H1 (cell line): Measurements from ENCODE around the gene DPM3. TPM values are rescaled to one million over a fixed set of nuclear protein-coding genes. Genes with fewer than 3 reads are reported as not detected.
A peak's percentile ranks its signal among the peaks of the same experiment; 100 is the strongest.

Source experiments
- CTCF ChIA-PET: fragments of 300-600 bp; sonication (Branson Sonifier 250); formaldehyde crosslinking; loops from one replicate; lab custom pipeline; 2021; ENCODE audit not compliant: partially characterized antibody; lab: Charles Lee
- POLR2A ChIA-PET: fragments of 300-600 bp; sonication (Branson Sonifier 250); formaldehyde crosslinking; loops from one replicate; lab custom pipeline; 2021; ENCODE audit warnings: inconsistent platforms; ENCODE audit not compliant: partially characterized antibody; lab: Charles Lee
- DNase-seq, 2 experiments: peaks; one replicate each; pipeline versions ENCODE4 v3.0.0 to v3.0.0-alpha.2; 2010 to 2022; ENCODE audit warnings: low spot score in 2 of 2, low read depth in 1 of 2, mixed read lengths in 1 of 2
- FAIRE-seq: peaks from 2 replicates; lab custom pipeline; 2011; peaks lifted over from hg19 to GRCh38; lab: Jason Lieb, UNC
- H2AFZ ChIP-seq: 2 replicates; pipeline ENCODE4 v1.8.1; 2012; ENCODE audit warnings: low read length, inconsistent platforms
- H2AK5ac ChIP-seq: 2 replicates; pipeline ENCODE4 v1.6.1; 2013; ENCODE audit warnings: low read depth, low read length
- H2BK120ac ChIP-seq: replicated peaks from 2 replicates; pipeline ENCODE3; 2013; ENCODE audit warnings: low read depth, low read length, inconsistent platforms
- H2BK12ac ChIP-seq: 2 replicates; pipeline ENCODE4 v1.6.1; 2013; ENCODE audit warnings: low read depth, low read length
- H2BK15ac ChIP-seq: 2 replicates; pipeline ENCODE4 v1.6.1; 2013; ENCODE audit warnings: low read length
- H2BK20ac ChIP-seq: 2 replicates; pipeline ENCODE4 v1.6.1; 2013; ENCODE audit warnings: low read length
- H2BK5ac ChIP-seq: 2 replicates; pipeline ENCODE4 v1.6.1; 2013; ENCODE audit warnings: low read depth, low read length
- H3K14ac ChIP-seq: 2 replicates; pipeline ENCODE4 v1.6.1; 2013; ENCODE audit warnings: inconsistent platforms; ENCODE audit not compliant: insufficient read length
- H3K18ac ChIP-seq: 2 replicates; pipeline ENCODE4 v1.6.1; 2013; ENCODE audit warnings: low read length; ENCODE audit errors: extremely low read depth
- H3K23ac ChIP-seq: 2 replicates; pipeline ENCODE4 v1.6.1; 2013; ENCODE audit warnings: inconsistent platforms; ENCODE audit not compliant: insufficient read length
- H3K23me2 ChIP-seq: 2 replicates; pipeline ENCODE4 v1.6.1; 2013; ENCODE audit warnings: low read depth, low read length
- H3K27ac ChIP-seq: 2 replicates; pipeline ENCODE4 v1.6.1; 2011; ENCODE audit warnings: low read depth, low read length, inconsistent platforms
- H3K27me3 ChIP-seq, 4 experiments: replicated peaks in 1 of 4; 1 replicate in 1 of 4; 2 replicates in 3 of 4; pipeline versions ENCODE4 v1.6.1 to v1.8.1; 2011 to 2013; ENCODE audit warnings: low read length in 3 of 4, mild to moderate bottlenecking in 3 of 4, inconsistent platforms in 2 of 4, mixed read lengths in 2 of 4, moderate library complexity in 1 of 4; ENCODE audit not compliant: control insufficient read depth in 3 of 4, insufficient read depth in 3 of 4; ENCODE audit errors: extremely low read depth in 1 of 4
- H3K36me3 ChIP-seq, 4 experiments: 2 replicates each; pipeline versions ENCODE4 v1.6.1 to v1.8.1; 2011 to 2013; ENCODE audit warnings: mild to moderate bottlenecking in 4 of 4, low read length in 3 of 4, moderate library complexity in 2 of 4, control low read depth in 1 of 4, inconsistent platforms in 1 of 4; ENCODE audit not compliant: insufficient read depth in 4 of 4, control insufficient read depth in 2 of 4
- H3K4ac ChIP-seq: replicated peaks from 2 replicates; pipeline ENCODE3; 2013; ENCODE audit warnings: low read length, low read depth, mixed read lengths, inconsistent platforms; ENCODE audit not compliant: insufficient read length
- H3K4me1 ChIP-seq, 4 experiments: replicated peaks in 1 of 4; 1 replicate in 1 of 4; 2 replicates in 3 of 4; pipeline versions ENCODE4 v1.6.1 to v1.8.1; 2011 to 2013; ENCODE audit warnings: low read length in 3 of 4, inconsistent platforms in 2 of 4, mixed read lengths in 1 of 4; ENCODE audit not compliant: insufficient read depth in 4 of 4, control insufficient read depth in 3 of 4
- H3K4me2 ChIP-seq, 2 experiments: 2 replicates each; pipeline versions ENCODE4 v1.6.1 to v1.8.1; 2011 to 2013; ENCODE audit warnings: low read depth in 2 of 2, low read length in 2 of 2, control low read depth in 1 of 2, inconsistent platforms in 1 of 2, mild to moderate bottlenecking in 1 of 2; ENCODE audit not compliant: insufficient read depth in 1 of 2
- H3K4me3 ChIP-seq, 4 experiments: fragments of 200-600, 300-600 bp in 1 of 4; sonication (generic), shearing (Covaris generic), sonication (Bioruptor Twin) in 1 of 4; 2 replicates each; pipeline versions ENCODE4 v1.5.1 to v1.8.1; 2011 to 2016; ENCODE audit warnings: low read length in 4 of 4, low read depth in 3 of 4, control low read depth in 2 of 4, inconsistent platforms in 2 of 4, mild to moderate bottlenecking in 2 of 4, mixed read lengths in 1 of 4, moderate library complexity in 1 of 4; ENCODE audit not compliant: insufficient read depth in 2 of 4; ENCODE audit errors: extremely low read depth in 1 of 4
- H3K56ac ChIP-seq: replicated peaks from 2 replicates; pipeline ENCODE3; 2013; ENCODE audit warnings: low read depth, mild to moderate bottlenecking, mixed read lengths, low read length, inconsistent platforms; ENCODE audit not compliant: insufficient read length
- H3K79me1 ChIP-seq: 2 replicates; pipeline ENCODE4 v1.6.1; 2013; ENCODE audit warnings: low read depth, low read length, control low read depth
- H3K79me2 ChIP-seq, 2 experiments: 2 replicates each; pipeline versions ENCODE4 v1.6.1 to v1.8.1; 2012 to 2013; ENCODE audit warnings: low read length in 2 of 2, mild to moderate bottlenecking in 2 of 2, inconsistent platforms in 1 of 2; ENCODE audit not compliant: insufficient read depth in 2 of 2, control insufficient read depth in 1 of 2
- H3K9ac ChIP-seq, 4 experiments: replicated peaks in 1 of 4; 1 replicate in 1 of 4; 2 replicates in 3 of 4; pipeline versions ENCODE4 v1.6.1 to v1.8.1; 2011 to 2013; ENCODE audit warnings: low read depth in 3 of 4, low read length in 3 of 4, control low read depth in 2 of 4, mild to moderate bottlenecking in 2 of 4, moderate library complexity in 2 of 4, inconsistent platforms in 1 of 4; ENCODE audit errors: extremely low read depth in 1 of 4
- H3K9me3 ChIP-seq, 2 experiments: 2 replicates each; pipeline versions ENCODE4 v1.6.1 to v1.8.1; 2012 to 2013; ENCODE audit warnings: mild to moderate bottlenecking in 2 of 2, moderate library complexity in 2 of 2, control low read depth in 1 of 2, inconsistent platforms in 1 of 2, low read depth in 1 of 2, low read length in 1 of 2, mixed read lengths in 1 of 2; ENCODE audit not compliant: insufficient read depth in 2 of 2
- H4K20me1 ChIP-seq, 2 experiments: replicated peaks in 1 of 2; 2 replicates each; pipeline versions ENCODE3 to v1.8.1; 2011 to 2013; ENCODE audit warnings: inconsistent platforms in 2 of 2, low read length in 2 of 2, mild to moderate bottlenecking in 1 of 2; ENCODE audit not compliant: insufficient read depth in 2 of 2, control insufficient read depth in 1 of 2
- H4K5ac ChIP-seq: 2 replicates; pipeline ENCODE4 v1.6.1; 2013; ENCODE audit warnings: low read length, low read depth, mixed read lengths, inconsistent platforms; ENCODE audit not compliant: insufficient read length
- H4K8ac ChIP-seq: 2 replicates; pipeline ENCODE4 v1.8.0; 2013; ENCODE audit warnings: mild to moderate bottlenecking, moderate library complexity, low read length, inconsistent platforms; ENCODE audit not compliant: insufficient read depth; ENCODE audit errors: extremely low read depth
- H4K91ac ChIP-seq: replicated peaks from 2 replicates; pipeline ENCODE3; 2013; ENCODE audit warnings: low read length, mixed read lengths, inconsistent platforms; ENCODE audit not compliant: insufficient read length
- ASH2L ChIP-seq: fragments of 200-600, 300-600 bp; sonication (generic); IDR thresholded peaks from one replicate; pipeline ENCODE4 v1.7.1; 2017; ENCODE audit warnings: low read length
- ATF2 ChIP-seq: IDR thresholded peaks from 2 replicates; pipeline ENCODE4 v1.6.1; 2012; ENCODE audit warnings: low read length, inconsistent platforms
- CEBPB ChIP-seq: IDR thresholded peaks from 2 replicates; pipeline ENCODE4 v1.6.1; 2012; ENCODE audit warnings: low read depth, low read length
- CREB1 ChIP-seq: IDR thresholded peaks from 2 replicates; pipeline ENCODE4 v1.6.1; 2012; ENCODE audit warnings: inconsistent platforms
- JUND ChIP-seq: IDR thresholded peaks from 2 replicates; pipeline ENCODE4 v1.6.1; 2011; ENCODE audit warnings: mild to moderate bottlenecking, improper control_type of control experiment, low read length
- NRF1 ChIP-seq: IDR thresholded peaks from 2 replicates; pipeline ENCODE4 v1.6.1; 2011; ENCODE audit warnings: mild to moderate bottlenecking, low read depth, low read length, improper control_type of control experiment
- SIRT6 ChIP-seq: IDR thresholded peaks from one replicate; pipeline ENCODE4 v1.7.1; 2012; ENCODE audit warnings: low read length, inconsistent platforms
- SUZ12 ChIP-seq: fragments of 200-600 bp; sonication (generic); IDR thresholded peaks from 2 replicates; pipeline ENCODE4 v1.6.1; 2012; ENCODE audit warnings: mild to moderate bottlenecking, inconsistent platforms, low read length, moderate library complexity, mixed read lengths
- TCF12 ChIP-seq: IDR thresholded peaks from 2 replicates; pipeline ENCODE4 v1.6.1; 2011; ENCODE audit warnings: low read depth, mild to moderate bottlenecking, low read length
- WGBS, 2 experiments: shearing (Covaris generic) in 1 of 2; methylation state at CpG; one replicate each; pipeline versions ENCODE4 v1.1.6 to v1.1.7; 2013 to 2015; ENCODE audit warnings: low lambda C conversion rate in 2 of 2, mixed read lengths in 2 of 2, inconsistent platforms in 1 of 2, low coverage in 1 of 2, missing lambda C conversion rate in 1 of 2; ENCODE audit not compliant: insufficient replicate concordance in 2 of 2, insufficient coverage in 1 of 2, insufficient read length in 1 of 2; ENCODE audit errors: extremely low coverage in 1 of 2, missing lambda C conversion rate in 1 of 2; 5-methylcytosine and 5-hydroxymethylcytosine counted together
- polyA plus RNA-seq, 7 experiments: library from polyadenylated mRNA; depleted of rRNA in 3 of 7; stranded (reverse) in 5 of 7; unstranded in 2 of 7; fragments of >200 nt in 5 of 7; fragments of 200-250 nt in 2 of 7; gene quantifications; 1 replicate in 5 of 7; 2 replicates in 1 of 7; 4 replicates in 1 of 7; pipeline versions ENCODE4 v1.2.1 to v1.2.3, GENCODE V29; 2011 to 2013; ENCODE audit warnings: missing spikeins in 2 of 7, mixed read lengths in 2 of 7
- total RNA-seq: library from RNA; stranded (reverse); fragmentation: NEBNext Ultra II Directional; extraction: Animal tissue kit (Norgen Biotek cat#: 25700); gene quantifications from 2 replicates; pipeline ENCODE4 v1.2.1, GENCODE V29; 2021

DPM3 gene
- total and polyA plus RNA-seq, 2 of the 8 experiments (the other 6 are each of a cell fraction or from before 2014, with no cell fraction given) = 44.8 to 227 TPM

- Histone ChIP-seq H3K79me1 (no peaks in the 10 kb centered on the region), H4K20me1 (no peaks in the 10 kb centered on the region), H3K23ac (no peak overlapping the region), H3K27ac (no peak overlapping the region), H3K18ac (no peak overlapping the region)
- no peak for TF ChIP-seq CREB1
- TF ChIP-seq CEBPB = no peak
- TF ChIP-seq TCF12 = no peak
- no peak for TF ChIP-seq ASH2L
- TF ChIP-seq SUZ12 = no peak
- no peak for TF ChIP-seq NRF1
- no peak for TF ChIP-seq JUND
- no peak for TF ChIP-seq ATF2
- TF ChIP-seq SIRT6 = no peak
- TF ChIP-seq, all 59 proteins: peak for 0
- no peak overlapping the region for H3K4ac ChIP-seq
- no peak overlapping the region for H2AFZ ChIP-seq
- H2BK120ac ChIP-seq = no peak overlapping the region
- 0 out of 2 replicates have a peak overlapping the region, but pooled peaks have one; percentile 86 for H2BK20ac ChIP-seq
- H3K4me3 ChIP-seq = no peak overlapping the region
- H3K4me1 ChIP-seq = peaks cover 7 to 23% (median 14%) of the 10 kb centered on the region in 4 experiments
- CTCF ChIA-PET = interaction anchor here (0.8 to 6.1 kb wide), 3 partner anchors 10 to 66 kb away, joined by 3 to 38 read pairs (median 26); no protein-coding TSS in a partner anchor
- WGBS, 2 experiments = 83% methylated on average over 16 of the region's 16 CpGs; no CpG with 5 or more reads in 1 of the 2 experiments
- H4K91ac ChIP-seq = no peak overlapping the region
- peak overlapping the region; percentile 40; the same call in 1 of the 2 replicates for H2BK15ac ChIP-seq
- FAIRE-seq (no peak), DNase-seq (no peak)
- no peak overlapping the region for H2AK5ac ChIP-seq
- POLR2A ChIA-PET = interaction anchor here (1.0 to 20.5 kb wide), 5 partner anchors 10 to 75 kb away, joined by 3 to 512 read pairs (median 12); partner anchors contain the start of genes KRTCAP2, MTX1, SCAMP3 and THBS3
- H3K9me3 ChIP-seq = no peaks in the 10 kb centered on the region
- no peaks in the 10 kb centered on the region for H3K79me2 ChIP-seq
- H2BK12ac ChIP-seq = peak overlapping the region; percentile 68; the same call in 1 of the 2 replicates
- no peak overlapping the region for H3K14ac ChIP-seq
- H4K5ac ChIP-seq = peak overlapping the region; percentile 23
- H3K4me2 ChIP-seq = no peak overlapping the region
- 0 out of 2 replicates have a peak overlapping the region, but pooled peaks have one; percentile 7 for H2BK5ac ChIP-seq
- H4K8ac ChIP-seq = no peak overlapping the region; the same call in 1 of the 2 replicates
- no peaks in the 10 kb centered on the region for H3K27me3 ChIP-seq
- H3K36me3 ChIP-seq = peaks cover 0 to 10% (median 3%) of the 10 kb centered on the region in 4 experiments; a peak in 5 of 8 replicates
- no peaks in the 10 kb centered on the region; the same call in 1 of the 2 replicates for H3K23me2 ChIP-seq
- no peak overlapping the region; a peak in 1 of 7 replicates for H3K9ac ChIP-seq
- peak overlapping the region; percentile 17 for H3K56ac ChIP-seq
Observed at GRCh38 chr1:155187456-155187891, 47.1 kb upstream of the DPM3 start.
